GM04504 (cell line): ENCODE data around the gene RBM23.
"Not testable (repeated sequence)": the region's sequence is repeated elsewhere in the genome, so short reads cannot be mapped to it uniquely, and the experiment has no call there.

Experiments
- DNase-seq: peaks from one replicate; pipeline ENCODE4 v3.0.0-alpha.2; 2012; ENCODE audit warnings: low read depth

RBM23 gene

GRCh38 chr14:22864979-22865378, 54.0 kb downstream of the RBM23 start:
- DNase-seq: no peak

DNA sequence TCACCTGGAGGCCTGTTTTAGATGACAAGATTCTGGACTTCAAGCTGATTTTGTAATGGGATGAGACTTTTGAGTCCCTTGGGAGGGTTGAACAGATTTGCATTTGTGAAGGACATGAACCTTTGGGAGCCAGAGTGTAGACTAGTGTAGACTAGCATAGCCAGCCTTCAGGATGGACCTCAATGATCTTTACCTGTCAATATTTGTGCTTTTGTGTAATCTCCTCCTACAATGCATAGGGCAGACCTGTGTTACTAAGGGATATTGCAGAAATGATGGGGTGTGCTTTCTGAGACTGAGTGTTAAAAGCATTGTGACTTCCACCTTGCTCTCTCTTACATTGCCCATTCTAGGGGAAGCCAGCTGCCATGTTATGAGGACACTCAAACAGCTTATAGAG, 57.3 kb downstream of the RBM23 start:
- no peak for DNase-seq

- not testable (repeated sequence) for DNase-seq
Measured at GRCh38 chr14:22860377-22860776, 58.6 kb downstream of the RBM23 start.

DNA sequence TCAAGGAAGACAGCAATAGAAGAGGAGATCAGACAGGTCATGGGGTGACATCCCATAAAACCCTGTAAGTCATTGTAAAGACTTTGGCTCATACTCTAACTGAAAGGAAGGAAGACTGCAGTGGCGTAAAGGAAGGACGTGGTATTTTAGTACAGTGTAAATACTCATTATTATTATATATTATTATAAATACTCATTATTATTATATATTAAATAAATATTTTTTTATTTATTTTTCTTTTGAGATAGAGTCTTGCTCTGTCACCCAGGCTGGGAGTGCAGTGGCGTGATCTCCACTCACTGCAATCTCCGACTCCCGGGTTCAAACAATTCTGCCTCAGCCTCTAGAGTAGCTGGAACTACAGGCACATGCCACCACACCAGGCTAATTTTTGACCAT, 62.5 kb downstream of the RBM23 start:
- no peak for DNase-seq

GRCh38 chr14:22854963-22855724, 63.8 kb downstream of the RBM23 start:
- DNase-seq: no peak

DNA sequence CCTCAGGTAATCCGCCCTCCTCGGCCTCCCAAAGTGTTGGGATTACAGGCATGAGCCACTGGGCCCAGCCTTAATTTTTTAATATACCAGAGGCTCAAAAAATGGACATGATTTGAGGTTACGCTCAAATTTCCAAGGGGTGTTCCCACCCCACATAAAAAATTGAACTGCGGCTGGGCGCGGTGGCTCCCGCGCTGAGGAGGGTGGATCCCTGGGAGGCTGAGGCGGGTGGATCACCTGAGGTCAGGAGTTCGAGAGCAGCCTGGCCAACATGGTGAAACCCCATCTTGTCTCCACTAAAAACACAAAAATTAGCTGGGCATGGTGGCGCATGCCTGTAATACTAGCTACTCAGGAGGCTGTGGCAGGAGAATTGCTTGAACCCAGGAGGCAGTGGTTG, 64.7 kb downstream of the RBM23 start:
- not testable (repeated sequence) for DNase-seq

- peak; percentile 65 for DNase-seq
Measured at GRCh38 chr14:22852940-22853767, 65.8 kb downstream of the RBM23 start.

DNA sequence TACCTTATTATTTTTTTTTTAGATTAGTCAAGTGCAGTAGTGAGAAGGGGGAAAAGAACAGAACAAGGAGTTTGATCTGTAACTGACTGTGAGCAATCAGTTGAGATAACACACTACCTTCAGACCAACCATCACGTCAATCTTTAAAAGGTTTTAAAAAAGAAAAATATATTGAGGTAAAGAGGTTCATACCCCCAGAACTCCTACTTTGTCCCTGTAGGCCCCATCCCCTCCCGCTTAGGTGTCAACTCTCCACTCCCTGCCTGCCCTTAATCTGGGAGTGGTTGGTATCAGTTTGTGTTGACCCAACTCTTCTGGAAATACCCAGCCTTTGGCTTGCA, 66.4 kb downstream of the RBM23 start:
- DNase-seq: no peak

DNA sequence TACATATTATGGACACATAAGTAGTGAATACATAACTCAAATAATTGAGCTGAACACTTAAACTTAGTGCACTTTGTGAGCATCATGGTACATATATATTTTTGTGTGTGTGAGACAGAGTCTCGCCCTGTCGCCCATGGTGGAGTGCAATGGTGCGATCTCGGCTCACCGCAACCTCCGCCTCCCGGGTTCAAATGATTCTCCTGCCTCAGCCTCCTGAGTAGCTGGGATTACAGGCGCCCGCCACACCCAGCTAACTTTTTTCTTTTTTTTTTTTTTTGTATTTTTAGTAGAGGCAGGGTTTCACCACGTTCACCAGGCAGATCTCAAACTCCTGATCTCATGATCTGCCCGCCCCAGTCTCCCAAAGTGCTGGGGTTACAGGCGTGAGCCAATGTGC, 66.8 kb downstream of the RBM23 start:
- not testable (repeated sequence) for DNase-seq

- DNase-seq: peak; percentile 95
Measured at GRCh38 chr14:22850944-22851764, 67.8 kb downstream of the RBM23 start.

DNA sequence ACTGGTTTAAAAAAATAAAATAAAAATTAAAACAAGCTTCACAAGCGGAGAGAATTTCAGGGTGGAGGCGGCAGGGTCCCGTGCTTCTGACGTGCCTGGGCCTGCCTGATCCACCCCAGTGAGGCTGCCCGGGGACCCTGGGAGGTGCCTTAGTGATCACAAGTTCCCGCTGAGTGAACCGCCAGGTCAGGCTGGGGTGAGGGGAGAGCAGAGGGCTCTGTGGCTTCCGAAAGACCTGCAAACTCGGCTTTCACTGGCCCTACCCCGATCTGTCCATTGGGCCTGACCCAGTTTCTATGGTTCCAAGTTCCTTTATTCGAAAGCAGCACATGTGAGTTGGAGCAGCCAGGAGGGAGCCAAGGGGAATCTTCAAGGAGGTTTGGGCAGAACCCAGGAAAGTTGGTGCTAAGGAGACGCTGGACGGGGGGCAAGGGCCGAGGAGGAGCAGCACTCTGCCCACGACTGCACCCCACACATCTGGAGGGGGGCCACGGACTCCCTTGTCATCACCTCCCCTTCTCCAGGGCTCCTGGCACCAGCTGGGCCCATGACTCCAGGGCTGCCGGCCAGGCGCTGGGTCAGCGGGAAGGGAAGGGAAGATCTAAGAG, 69.6 kb downstream of the RBM23 start:
- DNase-seq: no peak

- peak; percentile 77 for DNase-seq
Measured at GRCh38 chr14:22848351-22849164, 70.4 kb downstream of the RBM23 start.

DNA sequence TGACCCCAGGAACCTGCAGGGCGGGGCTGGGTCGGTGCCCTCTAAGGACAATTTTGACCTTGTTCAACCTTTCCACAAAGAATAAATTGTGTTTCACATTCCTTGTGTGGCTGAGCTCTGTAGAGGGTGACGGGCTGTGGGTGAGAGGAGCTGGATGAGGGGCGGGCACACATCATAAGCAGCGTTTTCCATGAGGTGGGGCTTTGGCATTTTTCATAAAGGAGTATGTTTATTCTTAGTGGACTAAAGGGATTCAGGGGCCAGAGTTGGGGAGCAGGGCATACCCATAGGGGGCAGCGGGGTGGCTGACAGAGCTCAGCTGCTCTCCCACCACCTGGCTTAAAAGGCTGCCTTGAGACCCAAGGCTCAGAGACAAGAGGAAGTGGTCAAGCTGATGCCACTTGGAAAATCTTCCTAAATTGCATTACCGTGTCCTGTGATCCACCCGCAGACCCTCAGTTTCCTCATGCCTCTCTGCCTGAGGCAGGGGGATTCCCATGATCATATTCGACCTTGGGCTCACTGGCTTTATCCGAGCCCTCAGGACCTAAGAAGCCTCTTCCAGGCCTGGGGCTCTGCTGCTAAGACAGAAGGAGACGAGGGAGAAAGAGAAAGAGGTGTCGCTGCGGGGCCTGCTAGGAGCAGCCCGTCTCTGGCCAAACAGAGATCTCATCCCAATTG, 71.1 kb downstream of the RBM23 start:
- DNase-seq: no peak

- DNase-seq: no peak
Measured at GRCh38 chr14:22846811-22847307, 72.1 kb downstream of the RBM23 start.

GRCh38 chr14:22845821-22846625, 72.9 kb downstream of the RBM23 start:
- no peak for DNase-seq

DNA sequence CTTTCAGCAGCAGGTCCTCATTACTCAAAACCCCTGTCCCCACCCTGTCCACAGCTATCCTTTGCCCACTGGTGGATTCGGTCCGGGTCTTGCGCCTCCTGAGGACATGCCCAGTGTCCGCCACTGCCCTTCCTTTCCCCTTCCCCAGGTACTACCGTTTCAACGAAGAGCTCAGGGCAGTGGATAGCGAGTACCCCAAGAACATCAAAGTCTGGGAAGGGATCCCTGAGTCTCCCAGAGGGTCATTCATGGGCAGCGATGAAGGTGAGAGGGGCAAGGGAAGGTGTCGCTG, 73.9 kb downstream of the RBM23 start:
- no peak for DNase-seq

- no peak for DNase-seq
Measured at GRCh38 chr14:22844221-22845102, 74.5 kb downstream of the RBM23 start.
